SU-DHL-6 (cell line): ENCODE measurements around the gene NELL2.

Experiments used
- H2AFZ ChIP-seq: fragments of 200-600 bp; sonication (generic); 2 replicates; pipeline ENCODE4 v1.6.1; 2014; ENCODE audit warnings: low read depth, mild to moderate bottlenecking, moderate library complexity, mixed read lengths, antibody characterized with exemption, low read length; ENCODE audit not compliant: severe bottlenecking
- H3F3A ChIP-seq: fragments of 200-600 bp; shearing (Covaris generic); 2 replicates; pipeline ENCODE4 v1.6.0; 2016; ENCODE audit warnings: antibody characterized with exemption, mild to moderate bottlenecking; ENCODE audit not compliant: insufficient read depth
- H3K27ac ChIP-seq: fragments of 200-600 bp; sonication (generic); 2 replicates; pipeline ENCODE4 v1.5.1; 2016; ENCODE audit warnings: low read depth, mild to moderate bottlenecking, low read length, moderate library complexity, mixed read lengths
- H3K27me3 ChIP-seq: fragments of 200-600 bp; sonication (generic), shearing (Covaris generic); 2 replicates; pipeline ENCODE4 v1.6.0; 2014; ENCODE audit warnings: mild to moderate bottlenecking, low read length
- H3K36me3 ChIP-seq: fragments of 200-600 bp; sonication (generic); 2 replicates; pipeline ENCODE4 v1.6.1; 2014; ENCODE audit warnings: mild to moderate bottlenecking, low read length, mixed read lengths
- H3K4me2 ChIP-seq: fragments of 300-600, 200-600 bp; shearing (Covaris generic), sonication (generic); 2 replicates; pipeline ENCODE4 v1.6.0; 2014; ENCODE audit warnings: low read length, low read depth, mild to moderate bottlenecking; ENCODE audit not compliant: poor library complexity, severe bottlenecking
- H3K4me3 ChIP-seq: fragments of 200-600 bp; sonication (generic); 2 replicates; pipeline ENCODE4 v1.5.1; 2014; ENCODE audit warnings: antibody characterized with exemption, low read length, mild to moderate bottlenecking, mixed read lengths; ENCODE audit not compliant: insufficient read depth, poor library complexity, severe bottlenecking
- H3K79me2 ChIP-seq: fragments of 200-600 bp; sonication (generic); 2 replicates; pipeline ENCODE4 v1.6.1; 2014; ENCODE audit warnings: mild to moderate bottlenecking, low read length, moderate library complexity; ENCODE audit not compliant: insufficient read depth
- H3K9ac ChIP-seq: fragments of 200-600 bp; sonication (generic); 2 replicates; pipeline ENCODE4 v1.7.0; 2014; ENCODE audit warnings: mild to moderate bottlenecking, low read length
- H3K9me2 ChIP-seq: fragments of 200-600 bp; sonication (generic); replicated peaks from 2 replicates; pipeline ENCODE4 v1.6.1; 2014; ENCODE audit warnings: low read length; ENCODE audit not compliant: insufficient read depth
- H3K9me3 ChIP-seq: fragments of 200-600 bp; sonication (generic); 2 replicates; pipeline ENCODE4 v1.6.1; 2014; ENCODE audit warnings: low read length, mixed read lengths; ENCODE audit not compliant: insufficient read depth
- H4K20me1 ChIP-seq: fragments of 200-600 bp; sonication (generic); 2 replicates; pipeline ENCODE4 v1.6.1; 2014; ENCODE audit warnings: low read depth, mild to moderate bottlenecking, antibody characterized with exemption, low read length, moderate library complexity, mixed read lengths
- CTCF ChIP-seq: fragments of 200-600 bp; sonication (generic); IDR thresholded peaks from one replicate; pipeline ENCODE4 v1.5.1; 2017; ENCODE audit warnings: antibody characterized with exemption, mild to moderate bottlenecking, low read length, moderate library complexity; ENCODE audit not compliant: insufficient read depth, poor library complexity, severe bottlenecking
- EZH2phosphoT487 ChIP-seq: fragments of 200-600 bp; sonication (generic), shearing (Covaris generic); conservative IDR thresholded peaks from 2 replicates; pipeline ENCODE4 v1.6.1; 2018; ENCODE audit warnings: mild to moderate bottlenecking, antibody characterized with exemption, low read length, moderate library complexity, mixed read lengths

NELL2 gene

GRCh38 chr12:44550377-44550776 is 325.7 kb downstream of the NELL2 start:
- Histone ChIP-seq H3K4me3 (no peak overlapping the region), H3K9ac (no peak overlapping the region), H3K9me3 (no peaks in the 10 kb centered on the region), H3K4me2 (no peak overlapping the region), H4K20me1 (no peaks in the 10 kb centered on the region), H2AFZ (no peak overlapping the region), H3K27me3 (no peaks in the 10 kb centered on the region), H3K79me2 (no peaks in the 10 kb centered on the region), H3K9me2 (no peaks in the 10 kb centered on the region), H3K36me3 (no peaks in the 10 kb centered on the region), H3F3A (no peaks in the 10 kb centered on the region), H3K27ac (no peak overlapping the region)
- no peak for TF ChIP-seq CTCF
- no peak for TF ChIP-seq EZH2phosphoT487

GRCh38 chr12:44546060-44546459 is 330.1 kb downstream of the NELL2 start:
- H2AFZ ChIP-seq = no peak overlapping the region
- H3K27ac ChIP-seq = no peak overlapping the region
- H3K4me3 ChIP-seq = no peak overlapping the region
- TF ChIP-seq EZH2phosphoT487 (no peak), CTCF (no peak)
- no peaks in the 10 kb centered on the region for H3K9me2 ChIP-seq
- H3K79me2 ChIP-seq = no peaks in the 10 kb centered on the region
- H3K9ac ChIP-seq = no peak overlapping the region
- H3K4me2 ChIP-seq = no peak overlapping the region
- H3K27me3 ChIP-seq = no peaks in the 10 kb centered on the region
- no peaks in the 10 kb centered on the region for H3K9me3 ChIP-seq
- no peaks in the 10 kb centered on the region for H3F3A ChIP-seq
- no peaks in the 10 kb centered on the region for H3K36me3 ChIP-seq
- H4K20me1 ChIP-seq = no peaks in the 10 kb centered on the region

GRCh38 chr12:44544018-44544417 is 332.1 kb downstream of the NELL2 start:
- H3K9me3 ChIP-seq = no peaks in the 10 kb centered on the region
- no peaks in the 10 kb centered on the region for H3K36me3 ChIP-seq
- H2AFZ ChIP-seq = no peak overlapping the region
- no peak overlapping the region for H3K9ac ChIP-seq
- H3K4me3 ChIP-seq = no peak overlapping the region
- no peaks in the 10 kb centered on the region for H4K20me1 ChIP-seq
- no peak overlapping the region for H3K4me2 ChIP-seq
- no peaks in the 10 kb centered on the region for H3K27me3 ChIP-seq
- H3F3A ChIP-seq = no peaks in the 10 kb centered on the region
- H3K9me2 ChIP-seq = no peaks in the 10 kb centered on the region
- TF ChIP-seq EZH2phosphoT487 = no peak
- no peak for TF ChIP-seq CTCF
- no peaks in the 10 kb centered on the region for H3K79me2 ChIP-seq
- H3K27ac ChIP-seq = no peak overlapping the region

DNA sequence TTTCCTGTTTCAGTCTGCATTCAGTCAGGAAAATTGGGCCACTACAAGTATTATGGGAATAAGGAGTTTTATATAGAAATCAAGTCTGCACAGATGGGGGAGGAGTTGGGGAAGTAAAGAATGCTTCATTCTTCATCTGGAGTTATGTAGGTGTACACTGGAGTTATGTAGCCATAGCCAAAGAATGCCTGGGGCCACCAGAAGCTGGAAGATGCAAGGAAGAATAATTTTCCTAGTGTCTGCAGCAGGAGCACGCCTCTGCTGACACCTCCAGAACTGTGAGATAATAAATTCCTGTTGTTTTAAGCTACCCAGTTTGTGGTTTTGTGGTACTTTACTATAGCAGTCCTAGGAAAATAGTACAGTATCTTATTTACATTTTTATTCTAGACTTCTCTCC is 333.4 kb downstream of the NELL2 start:
- Histone ChIP-seq H3K27me3 (no peaks in the 10 kb centered on the region), H3K79me2 (no peaks in the 10 kb centered on the region), H3K9me3 (no peaks in the 10 kb centered on the region), H3F3A (no peaks in the 10 kb centered on the region), H3K9me2 (no peaks in the 10 kb centered on the region), H3K9ac (no peak overlapping the region), H3K4me2 (no peak overlapping the region), H2AFZ (no peak overlapping the region), H3K4me3 (no peak overlapping the region), H3K36me3 (no peaks in the 10 kb centered on the region), H4K20me1 (no peaks in the 10 kb centered on the region), H3K27ac (no peak overlapping the region)
- no peak for TF ChIP-seq CTCF
- no peak for TF ChIP-seq EZH2phosphoT487
